PFSK-1 (cell line): Measurements from ENCODE around the gene IL24.

Experiments
- FOXP2 ChIP-seq: optimal IDR thresholded peaks from 2 replicates; pipeline ENCODE3; 2011; ENCODE audit warnings: borderline replicate concordance, control low read depth, inconsistent platforms; ENCODE audit not compliant: insufficient read depth; ENCODE audit errors: extremely low read length, extremely low read depth
- POLR2AphosphoS5 ChIP-seq: IDR thresholded peaks from 2 replicates; pipeline ENCODE4 v1.6.1; 2012; ENCODE audit warnings: low read depth, mild to moderate bottlenecking, control low read depth, low read length, moderate library complexity
- REST ChIP-seq, 2 experiments: IDR thresholded peaks; 2 replicates each; pipeline versions ENCODE4 v1.6.1 to v1.8.0; 2011 to 2012; ENCODE audit warnings: low read depth in 2 of 2, low read length in 2 of 2, control low read depth in 1 of 2, inconsistent platforms in 1 of 2, mild to moderate bottlenecking in 1 of 2, moderate library complexity in 1 of 2; ENCODE audit not compliant: insufficient read depth in 1 of 2
- SIN3A ChIP-seq: IDR thresholded peaks from 2 replicates; pipeline ENCODE4 v1.6.1; 2012; ENCODE audit warnings: mild to moderate bottlenecking, low read length, moderate library complexity, borderline replicate concordance; ENCODE audit not compliant: insufficient read depth
- TAF1 ChIP-seq: IDR thresholded peaks from 2 replicates; pipeline ENCODE4 v1.6.1; 2012; ENCODE audit warnings: low read length, control low read depth, borderline replicate concordance; ENCODE audit not compliant: insufficient read depth

The IL24 gene

GRCh38 chr1:206882555-206882954 lies 14.7 kb upstream of the IL24 start:
- TF ChIP-seq FOXP2 (no peak), REST (IDR thresholded peaks at IDR 0.05; ENCODE audit: insufficient read depth in 1 of 2, low read depth in 2 of 2, low read length in 2 of 2) (no peak), POLR2AphosphoS5 (no peak), SIN3A (no peak), TAF1 (no peak)

- TF ChIP-seq TAF1 (no peak), POLR2AphosphoS5 (no peak), SIN3A (no peak), FOXP2 (no peak), REST (IDR thresholded peaks at IDR 0.05; ENCODE audit: insufficient read depth in 1 of 2, low read depth in 2 of 2, low read length in 2 of 2) (no peak)
These were observed 14.1 kb upstream of the IL24 start for GRCh38 chr1:206883160-206883559.

GRCh38 chr1:206883876-206884275 lies 13.4 kb upstream of the IL24 start:
- TF ChIP-seq SIN3A, result no peak

GRCh38 chr1:206885341-206886060 lies 11.7 kb upstream of the IL24 start:
- TF ChIP-seq TAF1, result no peak
- TF ChIP-seq POLR2AphosphoS5, result no peak
- TF ChIP-seq SIN3A, result no peak
- TF ChIP-seq REST (IDR thresholded peaks at IDR 0.05; ENCODE audit: insufficient read depth in 1 of 2, low read depth in 2 of 2, low read length in 2 of 2), result no peak
- TF ChIP-seq FOXP2, result no peak

GRCh38 chr1:206886831-206887230 lies 10.4 kb upstream of the IL24 start:
- TF ChIP-seq POLR2AphosphoS5 (no peak), TAF1 (no peak), REST (IDR thresholded peaks at IDR 0.05; ENCODE audit: insufficient read depth in 1 of 2, low read depth in 2 of 2, low read length in 2 of 2) (no peak), SIN3A (no peak), FOXP2 (no peak)
